Keratinocyte (primary cell): ENCODE measurements around the gene NECTIN4.

ENCODE experiments used
- EZH2 ChIP-seq: IDR thresholded peaks from one replicate; pipeline ENCODE4 v1.6.1; 2012; ENCODE audit warnings: inconsistent platforms, mild to moderate bottlenecking, low read length, moderate library complexity
- TF ChIP-seq, protein P1 (sequence below), 3 experiments: IDR thresholded peaks in 1 of 3; conservative IDR thresholded peaks in 1 of 3; optimal IDR thresholded peaks in 1 of 3; 2 replicates in 2 of 3; 3 replicates in 1 of 3; pipeline versions ENCODE3 to v1.5.1; 2011; ENCODE audit warnings: low read length in 3 of 3, mild to moderate bottlenecking in 3 of 3, moderate library complexity in 2 of 3, control low read depth in 1 of 3, inconsistent platforms in 1 of 3; ENCODE audit not compliant: insufficient read depth in 2 of 3; ENCODE audit errors: extremely low read depth in 1 of 3

DNA sequence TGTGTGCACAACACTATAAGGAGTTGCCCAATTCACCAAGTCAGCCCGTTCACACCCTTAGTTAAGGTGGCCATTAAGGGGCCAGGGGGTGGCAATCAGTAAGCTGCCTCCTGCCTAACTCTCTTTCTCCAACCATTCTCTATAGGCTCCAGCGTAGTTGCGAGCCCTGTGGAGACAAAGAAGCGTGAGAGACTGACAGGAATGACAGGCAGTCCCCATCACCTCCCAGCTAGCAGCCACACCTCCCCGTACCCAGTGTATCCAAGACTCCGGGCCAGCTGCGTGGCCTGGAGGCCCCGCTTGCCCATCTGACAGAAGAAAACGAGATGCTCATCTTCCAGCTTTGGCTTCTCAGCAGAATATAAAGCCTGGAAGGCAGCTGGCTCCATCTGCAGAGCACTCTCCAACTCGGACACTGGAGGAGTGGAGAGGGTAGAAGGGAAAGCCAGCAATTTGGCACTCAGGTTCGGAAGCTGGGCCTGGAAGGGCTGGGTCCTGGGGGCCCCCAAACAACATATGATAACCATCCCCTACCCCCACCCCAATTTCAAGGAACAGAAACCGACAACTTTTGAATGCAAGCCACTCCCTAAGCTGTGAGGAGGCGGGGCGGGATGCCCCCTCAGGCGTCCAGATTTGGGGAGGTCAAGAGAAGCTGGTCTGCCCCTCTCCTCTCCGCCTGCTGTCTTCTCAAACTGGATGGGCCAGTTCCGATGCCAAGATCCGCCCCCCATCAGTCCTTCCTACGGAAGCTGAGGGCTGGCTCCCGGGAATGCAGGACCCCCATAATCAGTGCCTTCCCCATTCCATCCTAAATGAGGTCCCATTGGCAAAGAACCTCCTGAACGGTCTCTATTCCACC is 51.5 kb downstream of the NECTIN4 start:
- TF ChIP-seq EZH2: no peak
- TF ChIP-seq, protein P1, sequence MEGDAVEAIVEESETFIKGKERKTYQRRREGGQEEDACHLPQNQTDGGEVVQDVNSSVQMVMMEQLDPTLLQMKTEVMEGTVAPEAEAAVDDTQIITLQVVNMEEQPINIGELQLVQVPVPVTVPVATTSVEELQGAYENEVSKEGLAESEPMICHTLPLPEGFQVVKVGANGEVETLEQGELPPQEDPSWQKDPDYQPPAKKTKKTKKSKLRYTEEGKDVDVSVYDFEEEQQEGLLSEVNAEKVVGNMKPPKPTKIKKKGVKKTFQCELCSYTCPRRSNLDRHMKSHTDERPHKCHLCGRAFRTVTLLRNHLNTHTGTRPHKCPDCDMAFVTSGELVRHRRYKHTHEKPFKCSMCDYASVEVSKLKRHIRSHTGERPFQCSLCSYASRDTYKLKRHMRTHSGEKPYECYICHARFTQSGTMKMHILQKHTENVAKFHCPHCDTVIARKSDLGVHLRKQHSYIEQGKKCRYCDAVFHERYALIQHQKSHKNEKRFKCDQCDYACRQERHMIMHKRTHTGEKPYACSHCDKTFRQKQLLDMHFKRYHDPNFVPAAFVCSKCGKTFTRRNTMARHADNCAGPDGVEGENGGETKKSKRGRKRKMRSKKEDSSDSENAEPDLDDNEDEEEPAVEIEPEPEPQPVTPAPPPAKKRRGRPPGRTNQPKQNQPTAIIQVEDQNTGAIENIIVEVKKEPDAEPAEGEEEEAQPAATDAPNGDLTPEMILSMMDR (optimal IDR thresholded peaks at IDR 0.05 in 1 of 3, IDR thresholded peaks at IDR 0.05 in 1 of 3, conservative IDR thresholded peaks at IDR 0.05 in 1 of 3; ENCODE audit: extremely low read depth in 1 of 3, insufficient read depth in 2 of 3, low read length in 3 of 3): no peak
